ENCODE data around the gene AFDN.

Gene AFDN

DNA sequence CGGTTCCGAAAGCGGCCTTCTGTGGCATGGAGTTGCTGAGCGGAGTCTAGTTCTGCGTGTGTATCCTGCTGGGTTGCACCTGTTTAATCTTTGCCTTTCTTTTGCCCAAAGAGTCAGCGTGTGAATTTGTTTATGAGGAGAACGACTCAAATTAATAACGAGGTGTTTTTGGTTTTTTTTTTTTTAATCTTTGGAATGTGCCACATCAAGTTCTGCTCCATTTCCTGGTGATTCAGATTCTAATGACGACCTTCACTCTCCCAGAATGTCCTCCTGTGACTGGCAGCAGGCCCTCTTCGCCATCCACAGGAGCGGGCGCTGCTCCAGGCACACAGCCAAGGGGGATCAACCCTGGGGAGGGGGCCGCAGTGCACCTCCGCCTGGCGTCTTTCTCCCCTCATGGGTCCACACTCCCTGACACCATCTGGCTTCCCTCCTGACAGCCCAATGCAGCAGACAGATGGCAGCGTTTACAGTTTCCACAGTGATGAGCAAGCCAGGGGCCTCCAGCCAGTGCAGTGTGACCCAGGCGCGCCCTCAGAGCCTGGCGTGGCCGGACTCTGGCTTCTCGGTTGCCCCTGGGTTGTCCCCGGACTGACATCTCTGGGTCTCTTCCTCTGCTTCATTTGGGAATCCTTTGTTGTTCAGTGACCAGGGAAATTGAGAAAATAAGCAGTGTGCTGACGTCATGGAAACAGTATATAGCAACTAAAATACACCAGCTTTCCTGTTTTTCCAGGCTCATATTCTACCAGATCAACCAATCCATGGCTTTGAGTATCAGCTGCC is 27.5 kb upstream of the AFDN start:
- H3K36me3 ChIP-seq (ENCODE audit: insufficient read depth, low read length): no peaks in the 10 kb centered on the region
- no peak overlapping the region for H3K9ac ChIP-seq (ENCODE audit: low read depth, low read length, poor library complexity, severe bottlenecking)
- H3K79me2 ChIP-seq (ENCODE audit: insufficient read depth, low read length): no peaks in the 10 kb centered on the region
- H3K9me3 ChIP-seq (ENCODE audit: insufficient read depth, low read depth, low read length): peaks cover 10% of the 10 kb centered on the region; the same call in 1 of the 2 replicates
- no peaks in the 10 kb centered on the region for H3K27me3 ChIP-seq (ENCODE audit: insufficient read depth, low read length, poor library complexity, severe bottlenecking)
- no peak for TF ChIP-seq EZH2phosphoT487 (IDR thresholded peaks at IDR 0.05; ENCODE audit: borderline replicate concordance)
- TF ChIP-seq, protein P1, sequence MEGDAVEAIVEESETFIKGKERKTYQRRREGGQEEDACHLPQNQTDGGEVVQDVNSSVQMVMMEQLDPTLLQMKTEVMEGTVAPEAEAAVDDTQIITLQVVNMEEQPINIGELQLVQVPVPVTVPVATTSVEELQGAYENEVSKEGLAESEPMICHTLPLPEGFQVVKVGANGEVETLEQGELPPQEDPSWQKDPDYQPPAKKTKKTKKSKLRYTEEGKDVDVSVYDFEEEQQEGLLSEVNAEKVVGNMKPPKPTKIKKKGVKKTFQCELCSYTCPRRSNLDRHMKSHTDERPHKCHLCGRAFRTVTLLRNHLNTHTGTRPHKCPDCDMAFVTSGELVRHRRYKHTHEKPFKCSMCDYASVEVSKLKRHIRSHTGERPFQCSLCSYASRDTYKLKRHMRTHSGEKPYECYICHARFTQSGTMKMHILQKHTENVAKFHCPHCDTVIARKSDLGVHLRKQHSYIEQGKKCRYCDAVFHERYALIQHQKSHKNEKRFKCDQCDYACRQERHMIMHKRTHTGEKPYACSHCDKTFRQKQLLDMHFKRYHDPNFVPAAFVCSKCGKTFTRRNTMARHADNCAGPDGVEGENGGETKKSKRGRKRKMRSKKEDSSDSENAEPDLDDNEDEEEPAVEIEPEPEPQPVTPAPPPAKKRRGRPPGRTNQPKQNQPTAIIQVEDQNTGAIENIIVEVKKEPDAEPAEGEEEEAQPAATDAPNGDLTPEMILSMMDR (conservative IDR thresholded peaks at IDR 0.05; ENCODE audit: low read length): no peak
- no peaks in the 10 kb centered on the region for H3K9me2 ChIP-seq (replicated peaks; ENCODE audit: low read depth, low read length)
- H4K20me1 ChIP-seq (ENCODE audit: insufficient read depth, low read length, poor library complexity, severe bottlenecking): no peaks in the 10 kb centered on the region
- no peak overlapping the region for H3K4me3 ChIP-seq (ENCODE audit: low read length, poor library complexity, severe bottlenecking)
- H3F3A ChIP-seq (ENCODE audit: low read depth): no peaks in the 10 kb centered on the region
- no peaks in the 10 kb centered on the region for H3K4me1 ChIP-seq (ENCODE audit: insufficient read depth, low read length, poor library complexity, severe bottlenecking)
- H3K4me2 ChIP-seq (ENCODE audit: low read depth, low read length, poor library complexity, severe bottlenecking): no peak overlapping the region
- no peak overlapping the region for H2AFZ ChIP-seq (ENCODE audit: low read length)

DNA sequence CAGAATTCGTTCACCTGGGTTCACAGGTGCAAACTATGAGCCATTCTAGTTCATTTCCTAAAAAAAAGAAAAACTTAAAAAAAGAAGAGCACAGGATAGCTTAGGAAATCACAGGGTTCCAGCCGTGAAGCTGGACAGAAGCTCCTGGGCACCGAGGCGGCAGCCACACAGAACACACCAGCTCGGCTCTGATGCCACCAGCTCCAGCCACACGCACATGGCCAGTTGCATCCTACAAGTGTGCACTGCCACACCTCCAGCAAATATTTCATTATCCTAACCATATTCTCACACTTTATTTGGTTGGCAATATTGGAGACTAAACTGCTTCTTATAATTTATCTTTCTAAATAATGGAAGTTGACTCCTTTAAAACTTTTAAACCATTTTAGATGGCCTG is 26.2 kb upstream of the AFDN start:
- no peaks in the 10 kb centered on the region for H4K20me1 ChIP-seq (ENCODE audit: insufficient read depth, low read length, poor library complexity, severe bottlenecking)
- no peaks in the 10 kb centered on the region for H3F3A ChIP-seq (ENCODE audit: low read depth)
- TF ChIP-seq, protein P1 (conservative IDR thresholded peaks at IDR 0.05; ENCODE audit: low read length): no peak
- TF ChIP-seq EZH2phosphoT487 (IDR thresholded peaks at IDR 0.05; ENCODE audit: borderline replicate concordance): no peak
- no peaks in the 10 kb centered on the region for H3K9me2 ChIP-seq (replicated peaks; ENCODE audit: low read depth, low read length)
- H3K36me3 ChIP-seq (ENCODE audit: insufficient read depth, low read length): no peaks in the 10 kb centered on the region
- no peaks in the 10 kb centered on the region for H3K27me3 ChIP-seq (ENCODE audit: insufficient read depth, low read length, poor library complexity, severe bottlenecking)
- no peak overlapping the region for H2AFZ ChIP-seq (ENCODE audit: low read length)
- H3K9me3 ChIP-seq (ENCODE audit: insufficient read depth, low read depth, low read length): peaks cover 2% of the 10 kb centered on the region; the same call in 1 of the 2 replicates
- no peaks in the 10 kb centered on the region for H3K4me1 ChIP-seq (ENCODE audit: insufficient read depth, low read length, poor library complexity, severe bottlenecking)
- H3K9ac ChIP-seq (ENCODE audit: low read depth, low read length, poor library complexity, severe bottlenecking): no peak overlapping the region
- H3K79me2 ChIP-seq (ENCODE audit: insufficient read depth, low read length): no peaks in the 10 kb centered on the region
- no peak overlapping the region for H3K4me3 ChIP-seq (ENCODE audit: low read length, poor library complexity, severe bottlenecking)
- no peak overlapping the region for H3K4me2 ChIP-seq (ENCODE audit: low read depth, low read length, poor library complexity, severe bottlenecking)

DNA sequence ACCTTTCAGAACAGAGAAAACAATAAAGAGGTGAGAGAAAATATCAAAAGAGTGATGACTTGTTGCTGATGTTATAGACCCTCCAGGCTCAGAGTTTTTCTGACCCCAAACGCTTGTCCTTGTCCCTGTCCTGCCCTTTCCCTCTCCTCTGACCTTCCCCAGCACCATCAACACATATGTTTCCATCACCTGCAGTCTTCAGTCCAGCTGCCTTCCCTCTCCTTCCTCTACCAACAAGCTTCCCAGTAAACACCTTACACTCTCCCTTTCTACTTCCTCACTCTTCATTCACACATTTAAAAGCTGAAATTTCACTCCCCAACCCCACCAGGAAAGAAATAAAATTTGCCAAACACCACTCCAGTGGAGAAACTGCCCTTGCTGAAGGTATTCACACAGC is 25.4 kb upstream of the AFDN start:
- Histone ChIP-seq H4K20me1 (ENCODE audit: insufficient read depth, low read length, poor library complexity, severe bottlenecking) (no peaks in the 10 kb centered on the region), H3K79me2 (ENCODE audit: insufficient read depth, low read length) (no peaks in the 10 kb centered on the region), H3K4me1 (ENCODE audit: insufficient read depth, low read length, poor library complexity, severe bottlenecking) (no peaks in the 10 kb centered on the region), H3K36me3 (ENCODE audit: insufficient read depth, low read length) (no peaks in the 10 kb centered on the region), H3K9me3 (ENCODE audit: insufficient read depth, low read depth, low read length) (no peaks in the 10 kb centered on the region; the same call in 1 of the 2 replicates), H2AFZ (ENCODE audit: low read length) (no peak overlapping the region), H3F3A (ENCODE audit: low read depth) (no peaks in the 10 kb centered on the region), H3K27me3 (ENCODE audit: insufficient read depth, low read length, poor library complexity, severe bottlenecking) (no peaks in the 10 kb centered on the region), H3K4me2 (ENCODE audit: low read depth, low read length, poor library complexity, severe bottlenecking) (no peak overlapping the region), H3K4me3 (ENCODE audit: low read length, poor library complexity, severe bottlenecking) (no peak overlapping the region), H3K9me2 (replicated peaks; ENCODE audit: low read depth, low read length) (no peaks in the 10 kb centered on the region), H3K9ac (ENCODE audit: low read depth, low read length, poor library complexity, severe bottlenecking) (no peak overlapping the region)
- TF ChIP-seq, protein P1 (conservative IDR thresholded peaks at IDR 0.05; ENCODE audit: low read length): no peak
- TF ChIP-seq EZH2phosphoT487 (IDR thresholded peaks at IDR 0.05; ENCODE audit: borderline replicate concordance): no peak
